ENCODE data around the gene APOL6. TPM values are rescaled to one million over a fixed set of nuclear protein-coding genes. Genes with fewer than 3 reads are reported as not detected.
A peak's percentile ranks its signal among the peaks of the same experiment; 100 is the strongest.

APOL6 gene
- total RNA-seq, 1 donor from 2014 or later = 5.2 TPM

- H3K4me1 ChIP-seq (ENCODE audit: control insufficient read depth in 3 of 3, insufficient read depth in 3 of 3, low read length in 3 of 3) = peaks cover 16 to 38% (median 19%) of the 10 kb centered on the region in 3 donors
- peaks cover 0 to 2% (median 0%) of the 10 kb centered on the region in 3 donors for H3K36me3 ChIP-seq (ENCODE audit: control insufficient read depth in 3 of 3, insufficient read depth in 3 of 3, low read length in 3 of 3)
- H3K4me3 ChIP-seq (ENCODE audit: low read length in 3 of 3) = peak overlapping the region; percentile 82 to 95 (median 83)
- peak overlapping the region; percentile 93 for H3K27ac ChIP-seq (ENCODE audit: low read depth, low read length)
- H3K27me3 ChIP-seq (ENCODE audit: control insufficient read depth in 3 of 3, insufficient read depth in 3 of 3, low read length in 3 of 3) = no peaks in the 10 kb centered on the region
- peaks cover 0 to 3% (median 0%) of the 10 kb centered on the region in 3 donors for H3K9me3 ChIP-seq (ENCODE audit: control insufficient read depth in 3 of 3, low read length in 3 of 3)
- peak overlapping the region; percentile 94 to 96 (median 95) for H3K9ac ChIP-seq (ENCODE audit: low read depth in 1 of 3, low read length in 3 of 3)
Measured at GRCh38 chr22:35649026-35649553, 844 bp downstream of the APOL6 start.

DNA sequence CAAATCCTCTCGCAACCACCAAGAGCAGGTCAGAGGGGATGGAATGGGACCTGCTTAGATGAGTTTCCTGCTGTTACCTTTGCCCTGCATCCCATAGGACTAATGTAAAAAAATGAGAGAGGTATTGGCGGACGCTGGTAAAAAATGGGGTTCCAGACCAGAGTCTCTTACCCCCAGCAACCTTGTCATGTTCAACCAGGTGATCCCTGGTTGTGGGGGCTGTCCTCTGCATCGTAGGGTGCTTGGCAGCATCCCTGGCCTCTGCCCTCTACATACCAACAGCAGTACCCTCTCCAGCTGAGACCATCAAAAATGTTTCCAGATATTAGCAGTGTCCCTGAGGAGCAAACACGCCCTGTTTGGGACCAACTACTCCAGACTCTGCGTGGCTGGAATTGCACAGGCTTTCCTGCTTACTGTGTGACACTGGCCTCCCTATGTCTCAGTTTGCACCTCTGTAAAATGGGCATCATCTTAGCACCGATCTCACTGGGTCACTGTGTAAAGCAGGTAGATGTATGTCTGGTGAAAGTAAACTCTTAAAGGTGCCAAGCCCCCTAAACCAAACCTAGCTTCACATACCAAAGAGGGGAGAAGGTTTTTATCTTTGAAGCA is 1.5 kb downstream of the APOL6 start:
- Histone ChIP-seq H3K27me3 (ENCODE audit: control insufficient read depth in 3 of 3, insufficient read depth in 3 of 3, low read length in 3 of 3) (no peaks in the 10 kb centered on the region), H3K36me3 (ENCODE audit: control insufficient read depth in 3 of 3, insufficient read depth in 3 of 3, low read length in 3 of 3) (peaks cover 0 to 4% (median 0%) of the 10 kb centered on the region in 3 donors), H3K4me3 (ENCODE audit: low read length in 3 of 3) (peak overlapping the region; percentile 82 to 95 (median 83)), H3K9me3 (ENCODE audit: control insufficient read depth in 3 of 3, low read length in 3 of 3) (peaks cover 0 to 3% (median 0%) of the 10 kb centered on the region in 3 donors), H3K9ac (ENCODE audit: low read depth in 1 of 3, low read length in 3 of 3) (peak overlapping the region; percentile 94 to 96 (median 95)), H3K4me1 (ENCODE audit: control insufficient read depth in 3 of 3, insufficient read depth in 3 of 3, low read length in 3 of 3) (peaks cover 16 to 38% (median 19%) of the 10 kb centered on the region in 3 donors), H3K27ac (ENCODE audit: low read depth, low read length) (peak overlapping the region; percentile 93)

DNA sequence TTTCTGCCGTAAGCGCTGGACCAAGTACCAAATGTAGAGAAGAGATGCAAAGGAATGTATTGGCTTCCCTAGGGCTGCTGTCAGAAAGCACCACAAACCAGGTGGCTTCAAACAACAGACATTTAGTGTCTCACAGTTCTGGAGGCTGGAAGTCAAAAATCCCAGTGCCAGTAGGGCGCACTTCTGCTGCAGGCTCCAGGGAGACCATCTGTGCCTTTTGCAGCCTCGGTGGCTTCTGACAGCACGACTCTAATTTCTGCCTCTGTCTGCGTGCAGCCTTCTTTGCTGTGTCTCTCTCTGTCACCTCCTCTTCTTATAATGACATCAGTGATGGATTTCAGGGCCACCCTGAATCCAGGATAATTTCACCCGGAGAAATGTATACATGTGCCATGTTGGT is 2.8 kb downstream of the APOL6 start:
- Histone ChIP-seq H3K27ac (ENCODE audit: low read depth, low read length) (no peak overlapping the region), H3K4me3 (ENCODE audit: low read length in 3 of 3) (no peak overlapping the region), H3K36me3 (ENCODE audit: control insufficient read depth in 3 of 3, insufficient read depth in 3 of 3, low read length in 3 of 3) (peaks cover under 1 to 4% (median 4%) of the 10 kb centered on the region in 3 donors), H3K9ac (ENCODE audit: low read depth in 1 of 3, low read length in 3 of 3) (no peak overlapping the region), H3K9me3 (ENCODE audit: control insufficient read depth in 3 of 3, low read length in 3 of 3) (peaks cover 0 to 3% (median 0%) of the 10 kb centered on the region in 3 donors), H3K4me1 (ENCODE audit: control insufficient read depth in 3 of 3, insufficient read depth in 3 of 3, low read length in 3 of 3) (peaks cover 16 to 38% (median 19%) of the 10 kb centered on the region in 3 donors), H3K27me3 (ENCODE audit: control insufficient read depth in 3 of 3, insufficient read depth in 3 of 3, low read length in 3 of 3) (no peaks in the 10 kb centered on the region)

DNA sequence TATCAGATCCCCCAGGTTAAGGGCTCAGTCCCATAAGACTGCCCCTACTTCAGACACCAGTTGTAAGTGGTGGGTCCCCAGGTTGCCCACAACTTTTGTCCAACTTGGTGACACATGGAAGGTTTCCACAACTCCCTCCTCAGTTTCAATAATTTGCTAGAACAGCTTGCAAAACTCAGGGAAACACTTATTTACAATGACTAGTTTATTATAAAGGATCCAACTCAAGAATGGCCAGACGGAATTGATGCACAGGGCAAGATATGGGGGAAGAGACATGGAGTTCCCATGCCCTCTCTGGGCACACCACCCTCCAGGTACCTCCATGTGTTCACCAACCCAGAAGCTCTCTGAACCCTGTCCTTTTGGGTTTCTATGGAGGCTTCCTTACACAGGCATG is 5.6 kb downstream of the APOL6 start:
- peaks cover 0 to 3% (median 0%) of the 10 kb centered on the region in 3 donors for H3K9me3 ChIP-seq (ENCODE audit: control insufficient read depth in 3 of 3, low read length in 3 of 3)
- no peaks in the 10 kb centered on the region for H3K27me3 ChIP-seq (ENCODE audit: control insufficient read depth in 3 of 3, insufficient read depth in 3 of 3, low read length in 3 of 3)
- no peak overlapping the region for H3K27ac ChIP-seq (ENCODE audit: low read depth, low read length)
- H3K4me3 ChIP-seq (ENCODE audit: low read length in 3 of 3) = no peak overlapping the region
- H3K36me3 ChIP-seq (ENCODE audit: control insufficient read depth in 3 of 3, insufficient read depth in 3 of 3, low read length in 3 of 3) = peaks cover 20 to 26% (median 25%) of the 10 kb centered on the region in 3 donors
- no peak overlapping the region for H3K9ac ChIP-seq (ENCODE audit: low read depth in 1 of 3, low read length in 3 of 3)
- H3K4me1 ChIP-seq (ENCODE audit: control insufficient read depth in 3 of 3, insufficient read depth in 3 of 3, low read length in 3 of 3) = peaks cover 10 to 12% (median 12%) of the 10 kb centered on the region in 3 donors

- H3K4me1 ChIP-seq (ENCODE audit: control insufficient read depth in 3 of 3, insufficient read depth in 3 of 3, low read length in 3 of 3) = peaks cover 0 to under 1% (median 0%) of the 10 kb centered on the region in 3 donors
- no peak overlapping the region for H3K27ac ChIP-seq (ENCODE audit: low read depth, low read length)
- no peak overlapping the region for H3K4me3 ChIP-seq (ENCODE audit: low read length in 3 of 3)
- H3K36me3 ChIP-seq (ENCODE audit: control insufficient read depth in 3 of 3, insufficient read depth in 3 of 3, low read length in 3 of 3) = peaks cover 27 to 41% (median 39%) of the 10 kb centered on the region in 3 donors
- no peaks in the 10 kb centered on the region for H3K27me3 ChIP-seq (ENCODE audit: control insufficient read depth in 3 of 3, insufficient read depth in 3 of 3, low read length in 3 of 3)
- no peak overlapping the region for H3K9ac ChIP-seq (ENCODE audit: low read depth in 1 of 3, low read length in 3 of 3)
- H3K9me3 ChIP-seq (ENCODE audit: control insufficient read depth in 3 of 3, low read length in 3 of 3) = no peaks in the 10 kb centered on the region
Measured at GRCh38 chr22:35656284-35656752, 8.1 kb downstream of the APOL6 start.

- Histone ChIP-seq H3K4me3 (ENCODE audit: low read length in 3 of 3) (no peak overlapping the region), H3K9ac (ENCODE audit: low read depth in 1 of 3, low read length in 3 of 3) (no peak overlapping the region), H3K9me3 (ENCODE audit: control insufficient read depth in 3 of 3, low read length in 3 of 3) (no peaks in the 10 kb centered on the region), H3K27ac (ENCODE audit: low read depth, low read length) (no peak overlapping the region), H3K4me1 (ENCODE audit: control insufficient read depth in 3 of 3, insufficient read depth in 3 of 3, low read length in 3 of 3) (peaks cover 0 to 8% (median 0%) of the 10 kb centered on the region in 3 donors), H3K36me3 (ENCODE audit: control insufficient read depth in 3 of 3, insufficient read depth in 3 of 3, low read length in 3 of 3) (peaks cover 27 to 41% (median 39%) of the 10 kb centered on the region in 3 donors), H3K27me3 (ENCODE audit: control insufficient read depth in 3 of 3, insufficient read depth in 3 of 3, low read length in 3 of 3) (no peaks in the 10 kb centered on the region)
Measured at GRCh38 chr22:35657571-35658312, 9.5 kb downstream of the APOL6 start.

DNA sequence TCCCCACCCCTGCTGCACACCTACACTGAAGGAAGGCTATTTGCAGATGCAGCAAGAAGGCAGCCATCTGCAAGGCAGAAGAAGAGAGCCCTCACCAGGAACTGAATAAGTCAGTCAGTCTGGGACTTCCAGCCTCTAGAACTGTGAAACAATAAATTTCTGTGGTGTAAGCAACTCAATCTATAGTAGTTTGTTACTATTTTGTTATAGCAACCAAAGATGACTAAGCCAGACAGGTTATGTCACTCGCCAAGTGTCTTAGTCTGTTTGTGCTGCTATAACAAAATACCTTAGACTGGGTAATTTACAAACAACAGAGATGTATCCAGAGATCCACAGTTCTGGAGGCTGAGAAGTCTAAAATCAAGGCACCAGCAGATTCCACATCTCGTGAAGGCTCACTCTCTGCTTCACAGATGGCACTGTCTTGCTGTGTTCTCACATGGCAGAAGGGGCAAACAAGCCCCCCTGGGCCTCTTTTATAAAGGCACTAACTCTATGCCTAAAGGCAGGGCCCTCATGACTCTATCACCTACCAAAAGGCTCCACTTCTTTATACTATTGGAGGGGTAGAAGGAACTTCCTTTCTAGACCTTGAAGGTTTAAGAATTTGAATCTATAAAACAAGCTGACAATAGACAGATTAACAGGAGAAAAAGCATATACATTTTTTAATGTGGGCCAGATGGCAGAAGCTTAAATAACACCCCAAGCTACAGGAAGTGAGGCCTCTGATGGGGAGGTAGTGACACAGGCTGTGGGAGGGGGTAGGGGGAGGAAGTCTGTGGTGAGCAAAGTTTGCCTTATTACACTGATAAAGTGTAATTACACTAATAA is 12.3 kb downstream of the APOL6 start:
- no peaks in the 10 kb centered on the region for H3K9me3 ChIP-seq (ENCODE audit: control insufficient read depth in 3 of 3, low read length in 3 of 3)
- H3K27me3 ChIP-seq (ENCODE audit: control insufficient read depth in 3 of 3, insufficient read depth in 3 of 3, low read length in 3 of 3) = no peaks in the 10 kb centered on the region
- H3K9ac ChIP-seq (ENCODE audit: low read depth in 1 of 3, low read length in 3 of 3) = no peak overlapping the region
- H3K4me1 ChIP-seq (ENCODE audit: control insufficient read depth in 3 of 3, insufficient read depth in 3 of 3, low read length in 3 of 3) = peaks cover 0 to 11% (median 0%) of the 10 kb centered on the region in 3 donors
- peaks cover 27 to 41% (median 36%) of the 10 kb centered on the region in 3 donors for H3K36me3 ChIP-seq (ENCODE audit: control insufficient read depth in 3 of 3, insufficient read depth in 3 of 3, low read length in 3 of 3)
- no peak overlapping the region for H3K4me3 ChIP-seq (ENCODE audit: low read length in 3 of 3)
- no peak overlapping the region for H3K27ac ChIP-seq (ENCODE audit: low read depth, low read length)

DNA sequence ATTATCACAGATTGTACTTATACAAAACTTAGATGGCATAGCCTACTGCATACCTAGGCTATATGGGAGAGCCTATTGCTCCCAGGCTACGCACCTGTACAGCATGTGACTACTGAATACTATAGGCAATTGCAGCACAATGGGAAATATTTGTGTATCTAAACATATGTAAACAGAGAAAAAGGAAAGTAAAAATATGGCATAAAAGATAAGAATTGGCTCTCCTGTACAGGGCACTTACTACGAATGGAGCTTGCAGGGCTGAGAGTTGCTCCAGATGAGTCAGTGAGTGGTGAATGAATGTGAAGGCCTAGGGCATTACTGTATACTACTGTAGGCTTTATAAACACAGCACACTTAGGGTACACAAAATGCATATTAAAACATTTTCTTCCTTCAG is 13.2 kb downstream of the APOL6 start:
- no peak overlapping the region for H3K9ac ChIP-seq (ENCODE audit: low read depth in 1 of 3, low read length in 3 of 3)
- H3K36me3 ChIP-seq (ENCODE audit: control insufficient read depth in 3 of 3, insufficient read depth in 3 of 3, low read length in 3 of 3) = peaks cover 23 to 34% (median 33%) of the 10 kb centered on the region in 3 donors
- peaks cover 0 to 11% (median 0%) of the 10 kb centered on the region in 3 donors for H3K4me1 ChIP-seq (ENCODE audit: control insufficient read depth in 3 of 3, insufficient read depth in 3 of 3, low read length in 3 of 3)
- no peaks in the 10 kb centered on the region for H3K9me3 ChIP-seq (ENCODE audit: control insufficient read depth in 3 of 3, low read length in 3 of 3)
- H3K4me3 ChIP-seq (ENCODE audit: low read length in 3 of 3) = no peak overlapping the region
- no peaks in the 10 kb centered on the region for H3K27me3 ChIP-seq (ENCODE audit: control insufficient read depth in 3 of 3, insufficient read depth in 3 of 3, low read length in 3 of 3)
- peak overlapping the region; percentile 19 for H3K27ac ChIP-seq (ENCODE audit: low read depth, low read length)

- Histone ChIP-seq H3K36me3 (ENCODE audit: control insufficient read depth in 3 of 3, insufficient read depth in 3 of 3, low read length in 3 of 3) (peaks cover 17 to 26% (median 25%) of the 10 kb centered on the region in 3 donors), H3K9ac (ENCODE audit: low read depth in 1 of 3, low read length in 3 of 3) (peak overlapping the region in 2 of 3 donors; percentile 6 to 20), H3K4me3 (ENCODE audit: low read length in 3 of 3) (peak overlapping the region in 1 of 3 donors; percentile 51), H3K9me3 (ENCODE audit: control insufficient read depth in 3 of 3, low read length in 3 of 3) (no peaks in the 10 kb centered on the region), H3K4me1 (ENCODE audit: control insufficient read depth in 3 of 3, insufficient read depth in 3 of 3, low read length in 3 of 3) (peaks cover 0 to 11% (median 0%) of the 10 kb centered on the region in 3 donors), H3K27ac (ENCODE audit: low read depth, low read length) (peak overlapping the region; percentile 5), H3K27me3 (ENCODE audit: control insufficient read depth in 3 of 3, insufficient read depth in 3 of 3, low read length in 3 of 3) (no peaks in the 10 kb centered on the region)
Measured at GRCh38 chr22:35662914-35663313, 14.7 kb downstream of the APOL6 start.
